CD14-positive monocyte (primary cell): ENCODE data around the gene SATB2. TPM values are rescaled to one million over a fixed set of nuclear protein-coding genes. Genes with fewer than 3 reads are reported as not detected.
A peak's percentile ranks its signal among the peaks of the same experiment; 100 is the strongest.

Experiments
- DNase-seq, 3 donors: peaks; one replicate each; pipeline ENCODE4 v3.0.0-alpha.2; 2011 to 2022
- H2AFZ ChIP-seq: 2 replicates; pipeline ENCODE4 v1.6.0; 2012; ENCODE audit warnings: mild to moderate bottlenecking, low read depth, low read length, inconsistent platforms; ENCODE audit not compliant: insufficient read depth, poor library complexity, severe bottlenecking
- H3K27ac ChIP-seq, 2 donors: 1 replicate in 1 of 2; 2 replicates in 1 of 2; pipeline ENCODE4 v1.5.1; 2012 to 2013; ENCODE audit warnings: low read length in 2 of 2, control low read depth in 1 of 2, inconsistent platforms in 1 of 2, low read depth in 1 of 2, mild to moderate bottlenecking in 1 of 2
- H3K27me3 ChIP-seq, 2 donors: one replicate each; pipeline versions ENCODE4 v1.6.0 to v1.6.1; 2011 to 2013; ENCODE audit warnings: low read length in 2 of 2; ENCODE audit not compliant: control insufficient read depth in 2 of 2, insufficient read depth in 2 of 2
- H3K36me3 ChIP-seq, 2 donors: replicated peaks in 1 of 2; 1 replicate in 1 of 2; 2 replicates in 1 of 2; pipeline versions ENCODE4 v1.5.1 to v1.6.1; 2012 to 2013; ENCODE audit warnings: low read length in 2 of 2, control low read depth in 1 of 2, inconsistent platforms in 1 of 2, mild to moderate bottlenecking in 1 of 2; ENCODE audit not compliant: insufficient read depth in 2 of 2, control insufficient read depth in 1 of 2
- H3K4me1 ChIP-seq, 2 donors: 1 replicate in 1 of 2; 2 replicates in 1 of 2; pipeline versions ENCODE4 v1.5.1 to v1.6.1; 2012 to 2013; ENCODE audit warnings: low read length in 2 of 2, control low read depth in 1 of 2, inconsistent platforms in 1 of 2, mild to moderate bottlenecking in 1 of 2, moderate library complexity in 1 of 2; ENCODE audit not compliant: insufficient read depth in 2 of 2, control insufficient read depth in 1 of 2
- H3K4me2 ChIP-seq: replicated peaks from 2 replicates; pipeline ENCODE3; 2012; ENCODE audit warnings: low read length, moderate library complexity, mild to moderate bottlenecking; ENCODE audit not compliant: poor library complexity, severe bottlenecking; ENCODE audit errors: extremely low read depth
- H3K4me3 ChIP-seq, 3 experiments: fragments of 200-600 bp in 1 of 3; sonication (generic) in 1 of 3; replicated peaks in 1 of 3; 1 replicate in 2 of 3; 2 replicates in 1 of 3; pipeline ENCODE4 v1.5.1; 2011 to 2013; ENCODE audit warnings: low read length in 3 of 3, mild to moderate bottlenecking in 3 of 3, control low read depth in 2 of 3, low read depth in 2 of 3, inconsistent platforms in 1 of 3, moderate library complexity in 1 of 3
- H3K79me2 ChIP-seq: 2 replicates; pipeline ENCODE4 v1.6.0; 2012; ENCODE audit warnings: mild to moderate bottlenecking, control low read depth, inconsistent platforms, low read length, moderate library complexity; ENCODE audit not compliant: insufficient read depth
- H3K9ac ChIP-seq: 2 replicates; pipeline ENCODE4 v1.6.0; 2017; ENCODE audit warnings: low read length, mild to moderate bottlenecking; ENCODE audit not compliant: insufficient read depth, poor library complexity, severe bottlenecking
- H3K9me3 ChIP-seq, 2 donors: replicated peaks in 1 of 2; 1 replicate in 1 of 2; 2 replicates in 1 of 2; pipeline versions ENCODE4 v1.5.1 to v1.6.1; 2012 to 2013; ENCODE audit warnings: low read length in 2 of 2, control low read depth in 1 of 2; ENCODE audit not compliant: control insufficient read depth in 1 of 2, insufficient read depth in 1 of 2
- H4K20me1 ChIP-seq: 2 replicates; pipeline ENCODE4 v1.6.0; 2012; ENCODE audit warnings: mild to moderate bottlenecking, low read length, control low read depth, moderate library complexity; ENCODE audit not compliant: insufficient read depth
- H3K27ac Mint-ChIP-seq, 7 donors: one replicate each; pipeline ENCODE4 v1.8.0; 2020; ENCODE audit warnings: mild to moderate bottlenecking in 7 of 7, mixed read lengths in 7 of 7, moderate library complexity in 6 of 7, inconsistent platforms in 2 of 7
- H3K27me3 Mint-ChIP-seq, 3 donors: one replicate each; pipeline ENCODE4 v1.8.0; 2021 to 2022; ENCODE audit warnings: low read depth in 3 of 3, mild to moderate bottlenecking in 3 of 3, mixed read lengths in 3 of 3, moderate library complexity in 3 of 3, inconsistent platforms in 1 of 3
- H3K36me3 Mint-ChIP-seq, 2 donors: one replicate each; pipeline ENCODE4 v1.8.0; 2020; ENCODE audit warnings: mixed read lengths in 2 of 2, inconsistent platforms in 1 of 2, mild to moderate bottlenecking in 1 of 2
- H3K4me1 Mint-ChIP-seq: one replicate; pipeline ENCODE4 v1.8.0; 2020; ENCODE audit warnings: mild to moderate bottlenecking, mixed read lengths
- H3K4me3 Mint-ChIP-seq, 2 donors: one replicate each; pipeline ENCODE4 v1.8.0; 2020; ENCODE audit warnings: mild to moderate bottlenecking in 2 of 2, mixed read lengths in 2 of 2, moderate library complexity in 1 of 2
- H3K9me3 Mint-ChIP-seq, 7 donors: one replicate each; pipeline ENCODE4 v1.8.0; 2020 to 2022; ENCODE audit warnings: mixed read lengths in 7 of 7, mild to moderate bottlenecking in 6 of 7, moderate library complexity in 6 of 7, inconsistent platforms in 2 of 7
- WGBS: methylation state at CpG from one replicate; pipeline ENCODE4 v1.1.5; 2013; ENCODE audit warnings: missing lambda C conversion rate; ENCODE audit not compliant: insufficient coverage; 5-methylcytosine and 5-hydroxymethylcytosine counted together
- intact Hi-C, 2 donors: fragments of 100-400 bp; cut with micrococcal nuclease; formaldehyde crosslinking; loops; one replicate each; pipeline versions ENCODE4 v1.15.0 to v1.15.1; 2023
- polyA plus RNA-seq, 3 donors: library from polyadenylated mRNA; depleted of rRNA in 1 of 3; unstranded in 2 of 3; stranded (reverse) in 1 of 3; fragments of 300-500 nt in 2 of 3; fragments of >200 nt in 1 of 3; fragmentation: Illumina TruSeq in 2 of 3; gene quantifications; 1 replicate in 2 of 3; 2 replicates in 1 of 3; pipeline ENCODE4 v1.2.3, GENCODE V29; 2012 to 2021
- TF ChIP-seq, protein P1 (sequence below): fragments of 200-600 bp; IDR thresholded peaks from one replicate; pipeline ENCODE4 v1.8.0; 2022; ENCODE audit warnings: antibody characterized with exemption, mild to moderate bottlenecking

The SATB2 gene
- polyA plus RNA-seq, 3 donors, result 0.13 to 0.69 (median 0.14) TPM

DNA sequence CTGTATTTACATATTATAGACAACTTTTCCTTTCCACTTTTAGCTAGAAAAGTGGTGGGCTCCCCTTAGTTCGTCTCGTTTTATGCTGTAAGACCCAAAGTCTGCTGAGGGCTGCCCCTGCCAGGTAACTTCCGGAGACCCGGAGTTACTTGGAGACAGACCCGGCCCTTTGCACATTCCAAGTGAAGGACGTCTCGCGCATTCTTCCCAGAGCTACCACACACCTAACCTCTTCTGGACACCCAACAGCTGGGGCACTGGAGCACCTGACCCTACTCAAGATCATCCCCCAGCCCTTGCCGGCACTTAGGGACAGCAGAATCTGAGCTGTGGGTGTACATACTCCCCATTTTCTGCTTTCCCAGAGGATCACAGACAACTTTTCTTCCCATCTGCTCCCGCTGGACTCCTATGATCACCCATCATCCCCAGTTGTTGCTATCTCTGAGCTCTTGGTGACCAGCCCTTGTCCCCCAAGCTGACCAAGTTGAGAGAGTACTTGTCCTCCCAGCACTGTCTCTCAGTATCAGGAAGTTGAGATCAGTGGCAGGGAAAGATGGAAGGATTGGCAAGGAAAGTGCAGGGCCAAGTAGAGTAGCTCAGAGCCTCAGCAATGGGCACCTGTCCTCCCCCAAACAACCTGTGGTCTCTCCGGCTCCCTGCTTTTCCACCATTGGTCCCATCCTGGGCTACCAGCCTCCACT is 8.4 kb upstream of the SATB2 start:
- TF ChIP-seq, protein P1, sequence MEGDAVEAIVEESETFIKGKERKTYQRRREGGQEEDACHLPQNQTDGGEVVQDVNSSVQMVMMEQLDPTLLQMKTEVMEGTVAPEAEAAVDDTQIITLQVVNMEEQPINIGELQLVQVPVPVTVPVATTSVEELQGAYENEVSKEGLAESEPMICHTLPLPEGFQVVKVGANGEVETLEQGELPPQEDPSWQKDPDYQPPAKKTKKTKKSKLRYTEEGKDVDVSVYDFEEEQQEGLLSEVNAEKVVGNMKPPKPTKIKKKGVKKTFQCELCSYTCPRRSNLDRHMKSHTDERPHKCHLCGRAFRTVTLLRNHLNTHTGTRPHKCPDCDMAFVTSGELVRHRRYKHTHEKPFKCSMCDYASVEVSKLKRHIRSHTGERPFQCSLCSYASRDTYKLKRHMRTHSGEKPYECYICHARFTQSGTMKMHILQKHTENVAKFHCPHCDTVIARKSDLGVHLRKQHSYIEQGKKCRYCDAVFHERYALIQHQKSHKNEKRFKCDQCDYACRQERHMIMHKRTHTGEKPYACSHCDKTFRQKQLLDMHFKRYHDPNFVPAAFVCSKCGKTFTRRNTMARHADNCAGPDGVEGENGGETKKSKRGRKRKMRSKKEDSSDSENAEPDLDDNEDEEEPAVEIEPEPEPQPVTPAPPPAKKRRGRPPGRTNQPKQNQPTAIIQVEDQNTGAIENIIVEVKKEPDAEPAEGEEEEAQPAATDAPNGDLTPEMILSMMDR, result no peak
- H3K4me3 ChIP-seq, result no peak overlapping the region
- Mint-ChIP-seq H3K9me3 (peaks cover 10 to 77% (median 68%) of the 10 kb centered on the region in 7 donors), H3K27me3 (peaks cover 96 to 100% (median 97%) of the 10 kb centered on the region in 3 donors), H3K4me3 (peak overlapping the region in 1 of 2 donors; percentile 82), H3K36me3 (peaks cover 8 to 23% of the 10 kb centered on the region in 2 donors), H3K4me1 (peaks cover 65% of the 10 kb centered on the region), H3K27ac (no peak overlapping the region)
- no peak overlapping the region for H3K27ac ChIP-seq
- H3K9ac ChIP-seq, result no peak overlapping the region
- no peaks in the 10 kb centered on the region for H3K79me2 ChIP-seq
- intact Hi-C loops, result no loop called here
- peaks cover 43 to 54% of the 10 kb centered on the region in 2 donors for H3K4me1 ChIP-seq
- no peaks in the 10 kb centered on the region for H4K20me1 ChIP-seq
- peaks cover 98 to 99% of the 10 kb centered on the region in 2 donors for H3K27me3 ChIP-seq
- H2AFZ ChIP-seq, result no peak overlapping the region
- no peak for DNase-seq
- no peak overlapping the region for H3K4me2 ChIP-seq
- no peaks in the 10 kb centered on the region for H3K36me3 ChIP-seq
- H3K9me3 ChIP-seq, result peaks cover 42 to 74% of the 10 kb centered on the region in 2 donors
- WGBS, result 8% methylated on average over 8 of the region's 11 CpGs

DNA sequence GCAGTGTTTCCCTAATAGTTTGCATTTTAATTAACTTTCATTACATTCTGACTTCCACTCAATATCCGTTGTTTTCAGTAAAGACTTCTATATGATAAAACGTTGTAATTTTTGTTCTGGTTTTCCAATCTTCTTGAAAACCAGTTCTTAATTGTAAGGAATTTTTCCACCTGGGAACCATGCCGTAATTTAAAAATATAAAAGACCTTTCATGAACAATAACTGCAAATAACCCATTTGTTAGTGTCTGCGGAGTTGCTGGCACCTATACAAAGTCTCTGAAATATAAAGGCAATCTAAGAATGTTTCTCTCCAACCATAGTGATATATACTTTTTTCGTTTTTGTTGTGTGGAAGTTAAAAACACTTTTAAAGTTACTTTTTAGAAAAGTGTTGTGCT is 7.7 kb upstream of the SATB2 start:
- Histone ChIP-seq H3K27me3 (peaks cover 95 to 99% of the 10 kb centered on the region in 2 donors), H3K4me3 (no peak overlapping the region), H3K4me1 (peaks cover 43 to 57% of the 10 kb centered on the region in 2 donors), H3K9me3 (peaks cover 42 to 72% of the 10 kb centered on the region in 2 donors), H3K27ac (no peak overlapping the region), H3K36me3 (no peaks in the 10 kb centered on the region), H4K20me1 (no peaks in the 10 kb centered on the region), H3K4me2 (no peak overlapping the region), H3K79me2 (no peaks in the 10 kb centered on the region), H3K9ac (no peak overlapping the region), H2AFZ (no peak overlapping the region)
- Mint-ChIP-seq H3K27me3 (peaks cover 93 to 98% (median 95%) of the 10 kb centered on the region in 3 donors), H3K4me1 (peaks cover 64% of the 10 kb centered on the region), H3K9me3 (peaks cover 10 to 76% (median 66%) of the 10 kb centered on the region in 7 donors), H3K36me3 (peaks cover 8 to 23% of the 10 kb centered on the region in 2 donors), H3K27ac (no peak overlapping the region), H3K4me3 (peak overlapping the region in 1 of 2 donors; percentile 82)
- WGBS, result no CpG with 5 or more reads among the region's 5 CpGs
- TF ChIP-seq, protein P1, result no peak
- intact Hi-C loops, result no loop called here
- DNase-seq, result no peak
